Mesothelial cell of epicardium (in vitro differentiated cells): ENCODE results near the gene IFNA21. TPM values are rescaled to one million over a fixed set of nuclear protein-coding genes. Genes with fewer than 3 reads are reported as not detected.
"Not testable (repeated sequence)": the region's sequence is repeated elsewhere in the genome, so short reads cannot be mapped to it uniquely, and the experiment has no call there.

Experiments used
- DNase-seq, 2 experiments: peaks; one replicate each; pipeline ENCODE4 v3.0.0; 2021; ENCODE audit warnings: low spot score in 2 of 2; ENCODE audit not compliant: unreplicated experiment in 2 of 2
- H3K27ac Mint-ChIP-seq: 2 replicates; pipeline ENCODE4 v1.8.0; 2021; ENCODE audit warnings: mixed read lengths
- H3K27me3 Mint-ChIP-seq: 2 replicates; pipeline ENCODE4 v1.8.0; 2021; ENCODE audit warnings: low read depth, mixed read lengths
- H3K36me3 Mint-ChIP-seq: 2 replicates; pipeline ENCODE4 v1.8.0; 2021; ENCODE audit warnings: mixed read lengths
- H3K4me1 Mint-ChIP-seq: 2 replicates; pipeline ENCODE4 v1.8.0; 2021; ENCODE audit warnings: mixed read lengths
- H3K4me3 Mint-ChIP-seq: 2 replicates; pipeline ENCODE4 v1.8.0; 2021; ENCODE audit warnings: mild to moderate bottlenecking, moderate library complexity, mixed read lengths
- H3K9me3 Mint-ChIP-seq: 2 replicates; pipeline ENCODE4 v1.8.0; 2021; ENCODE audit warnings: mixed read lengths
- CTCF ChIP-seq: fragments of 200-600 bp; sonication (generic); IDR thresholded peaks from one replicate; pipeline ENCODE4 v1.5.0; 2021; ENCODE audit warnings: antibody characterized with exemption; ENCODE audit not compliant: unreplicated experiment
- total RNA-seq: library from RNA; stranded (reverse); gene quantifications from 3 replicates; pipeline ENCODE4 v1.2.1, GENCODE V29; 2021

IFNA21 gene
- total RNA-seq, 1 donor from 2014 or later: not detected

- no peak overlapping the region for H3K27ac Mint-ChIP-seq
- H3K36me3 Mint-ChIP-seq: no peaks in the 10 kb centered on the region
- H3K4me3 Mint-ChIP-seq: no peak overlapping the region
- peaks cover 2% of the 10 kb centered on the region for H3K27me3 Mint-ChIP-seq
- H3K9me3 Mint-ChIP-seq: no peaks in the 10 kb centered on the region
- DNase-seq: no peak
- no peaks in the 10 kb centered on the region for H3K4me1 Mint-ChIP-seq
- TF ChIP-seq CTCF: no peak
Measured at GRCh38 chr9:21137020-21137419, 29.4 kb downstream of the IFNA21 start.

- H3K36me3 Mint-ChIP-seq: no peaks in the 10 kb centered on the region
- H3K4me3 Mint-ChIP-seq: no peak overlapping the region
- H3K27ac Mint-ChIP-seq: no peak overlapping the region
- DNase-seq: no peak
- H3K9me3 Mint-ChIP-seq: no peaks in the 10 kb centered on the region
- H3K27me3 Mint-ChIP-seq: peaks cover 2% of the 10 kb centered on the region
- no peaks in the 10 kb centered on the region for H3K4me1 Mint-ChIP-seq
- TF ChIP-seq CTCF: no peak
Measured at GRCh38 chr9:21135736-21136135, 30.7 kb downstream of the IFNA21 start.

- H3K27me3 Mint-ChIP-seq, H3K27ac Mint-ChIP-seq, H3K4me1 Mint-ChIP-seq, H3K4me3 Mint-ChIP-seq, H3K36me3 Mint-ChIP-seq, DNase-seq: not testable (repeated sequence)
- peaks cover 19% of the 10 kb centered on the region for H3K9me3 Mint-ChIP-seq
Measured at GRCh38 chr9:21128186-21128585, 38.3 kb downstream of the IFNA21 start.

- Mint-ChIP-seq H3K4me1 (peaks cover 15% of the 10 kb centered on the region), H3K9me3 (peaks cover 16% of the 10 kb centered on the region), H3K4me3 (no peak overlapping the region), H3K27me3 (peaks cover 2% of the 10 kb centered on the region), H3K36me3 (no peaks in the 10 kb centered on the region), H3K27ac (no peak overlapping the region)
- DNase-seq: no peak
- no peak for TF ChIP-seq CTCF
Measured at GRCh38 chr9:21121595-21122251, 44.7 kb downstream of the IFNA21 start.

- Mint-ChIP-seq H3K27me3 (peaks cover under 1% of the 10 kb centered on the region), H3K4me3 (no peak overlapping the region), H3K36me3 (no peaks in the 10 kb centered on the region), H3K9me3 (peaks cover 14% of the 10 kb centered on the region), H3K4me1 (peaks cover 17% of the 10 kb centered on the region), H3K27ac (no peak overlapping the region)
- DNase-seq: no peak
- TF ChIP-seq CTCF: no peak
Measured at GRCh38 chr9:21121079-21121478, 45.4 kb downstream of the IFNA21 start.

- H3K27me3 Mint-ChIP-seq: no peaks in the 10 kb centered on the region
- no peak overlapping the region for H3K4me3 Mint-ChIP-seq
- peaks cover 25% of the 10 kb centered on the region for H3K4me1 Mint-ChIP-seq
- DNase-seq: no peak
- no peak for TF ChIP-seq CTCF
- no peaks in the 10 kb centered on the region for H3K36me3 Mint-ChIP-seq
- peaks cover 13% of the 10 kb centered on the region for H3K9me3 Mint-ChIP-seq
- no peak overlapping the region for H3K27ac Mint-ChIP-seq
Measured at GRCh38 chr9:21119093-21119770, 47.2 kb downstream of the IFNA21 start.

Other genes starting within 250 kb of the IFNA21 start
- 3.0 TPM in 3 replicates for gene HACD4, start 135.0 kb downstream of the IFNA21 start, total RNA-seq
- gene IFNB1, start 88.7 kb downstream of the IFNA21 start, total RNA-seq: not detected in 3 replicates
- gene IFNW1, start 24.8 kb downstream of the IFNA21 start, total RNA-seq: not detected in 3 replicates
- gene IFNA4, start 20.9 kb upstream of the IFNA21 start, total RNA-seq: not detected in 3 replicates
- gene IFNA7, start 35.5 kb upstream of the IFNA21 start, total RNA-seq: not detected in 3 replicates
- not detected in 3 replicates for gene IFNA10, start 40.5 kb upstream of the IFNA21 start, total RNA-seq
- not detected in 3 replicates for gene IFNA16, start 50.7 kb upstream of the IFNA21 start, total RNA-seq
- not detected in 3 replicates for gene IFNA17, start 61.6 kb upstream of the IFNA21 start, total RNA-seq
- gene IFNA14, start 73.3 kb upstream of the IFNA21 start, total RNA-seq: not detected in 3 replicates
- gene IFNA5, start 138.7 kb upstream of the IFNA21 start, total RNA-seq: not detected in 3 replicates
- gene KLHL9, start 168.7 kb upstream of the IFNA21 start, total RNA-seq: 36.7 to 37.5 TPM (median 36.9 TPM) in 3 replicates
- gene IFNA6, start 184.2 kb upstream of the IFNA21 start, total RNA-seq: 0.14 TPM in 1 of 3 replicates, not detected in the others
- 0.60 to 1.0 TPM (median 0.66 TPM) in 3 replicates for gene IFNA13, start 201.4 kb upstream of the IFNA21 start, total RNA-seq
- 0.34 to 0.62 TPM (median 0.58 TPM) in 3 replicates for gene IFNA2, start 218.7 kb upstream of the IFNA21 start, total RNA-seq
- not detected in 3 replicates for gene IFNA8, start 242.5 kb upstream of the IFNA21 start, total RNA-seq